ENCODE data around the gene GABBR1. TPM values are rescaled to one million over a fixed set of nuclear protein-coding genes. Genes with fewer than 3 reads are reported as not detected.

GABBR1 gene
- total and polyA plus RNA-seq, 2 of the 13 experiments (the other 11 are each of a cell fraction or from before 2014, with no cell fraction given), result 0.07 to 0.37 TPM

DNA sequence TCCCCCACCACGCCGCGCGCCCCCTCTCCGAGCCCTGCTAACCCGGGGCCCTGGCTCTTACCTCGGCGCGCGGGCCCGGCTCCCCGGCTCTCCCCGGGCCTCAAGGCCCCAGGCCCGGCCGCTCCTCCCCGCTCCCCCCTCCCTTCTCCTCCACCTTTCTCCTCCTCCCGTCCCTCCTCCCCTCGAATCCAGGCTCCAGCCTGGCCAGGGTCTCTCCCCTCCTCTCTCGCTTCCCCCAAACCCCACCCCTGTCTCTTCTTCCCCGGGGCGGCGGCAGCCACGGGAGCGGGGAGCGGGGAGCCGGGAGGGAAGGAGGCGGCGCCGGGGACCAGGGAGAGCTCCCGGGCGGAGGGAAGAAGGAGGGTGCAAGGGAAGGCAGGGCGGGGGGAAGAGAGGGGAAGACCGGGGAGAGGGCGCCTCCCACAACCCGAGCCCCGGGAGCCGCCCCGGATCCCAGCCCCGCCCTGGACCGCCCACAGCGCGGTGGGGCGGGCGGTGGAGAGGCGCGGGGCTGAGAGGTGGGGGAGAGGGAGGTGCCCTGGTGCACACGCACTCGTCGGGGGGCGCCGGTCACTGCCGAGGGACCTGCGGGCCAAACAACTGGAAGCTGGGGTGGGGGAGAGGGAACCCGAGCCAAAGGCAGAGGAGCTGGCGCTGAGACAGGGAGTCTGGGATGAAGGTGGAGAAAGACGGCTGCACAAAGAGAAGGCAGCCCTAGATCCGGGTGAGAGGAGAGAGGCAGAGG, at the start of gene GABBR1 (continued):
- TF ChIP-seq, protein P1, sequence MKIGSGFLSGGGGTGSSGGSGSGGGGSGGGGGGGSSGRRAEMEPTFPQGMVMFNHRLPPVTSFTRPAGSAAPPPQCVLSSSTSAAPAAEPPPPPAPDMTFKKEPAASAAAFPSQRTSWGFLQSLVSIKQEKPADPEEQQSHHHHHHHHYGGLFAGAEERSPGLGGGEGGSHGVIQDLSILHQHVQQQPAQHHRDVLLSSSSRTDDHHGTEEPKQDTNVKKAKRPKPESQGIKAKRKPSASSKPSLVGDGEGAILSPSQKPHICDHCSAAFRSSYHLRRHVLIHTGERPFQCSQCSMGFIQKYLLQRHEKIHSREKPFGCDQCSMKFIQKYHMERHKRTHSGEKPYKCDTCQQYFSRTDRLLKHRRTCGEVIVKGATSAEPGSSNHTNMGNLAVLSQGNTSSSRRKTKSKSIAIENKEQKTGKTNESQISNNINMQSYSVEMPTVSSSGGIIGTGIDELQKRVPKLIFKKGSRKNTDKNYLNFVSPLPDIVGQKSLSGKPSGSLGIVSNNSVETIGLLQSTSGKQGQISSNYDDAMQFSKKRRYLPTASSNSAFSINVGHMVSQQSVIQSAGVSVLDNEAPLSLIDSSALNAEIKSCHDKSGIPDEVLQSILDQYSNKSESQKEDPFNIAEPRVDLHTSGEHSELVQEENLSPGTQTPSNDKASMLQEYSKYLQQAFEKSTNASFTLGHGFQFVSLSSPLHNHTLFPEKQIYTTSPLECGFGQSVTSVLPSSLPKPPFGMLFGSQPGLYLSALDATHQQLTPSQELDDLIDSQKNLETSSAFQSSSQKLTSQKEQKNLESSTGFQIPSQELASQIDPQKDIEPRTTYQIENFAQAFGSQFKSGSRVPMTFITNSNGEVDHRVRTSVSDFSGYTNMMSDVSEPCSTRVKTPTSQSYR (CRISPR knock-in tag; IDR thresholded peaks at IDR 0.05; ENCODE audit: borderline replicate concordance), result no peak
- TF ChIP-seq SOX6 (IDR thresholded peaks at IDR 0.05) (no peak), SOX6 (CRISPR knock-in tag; IDR thresholded peaks at IDR 0.05) (no peak)

DNA sequence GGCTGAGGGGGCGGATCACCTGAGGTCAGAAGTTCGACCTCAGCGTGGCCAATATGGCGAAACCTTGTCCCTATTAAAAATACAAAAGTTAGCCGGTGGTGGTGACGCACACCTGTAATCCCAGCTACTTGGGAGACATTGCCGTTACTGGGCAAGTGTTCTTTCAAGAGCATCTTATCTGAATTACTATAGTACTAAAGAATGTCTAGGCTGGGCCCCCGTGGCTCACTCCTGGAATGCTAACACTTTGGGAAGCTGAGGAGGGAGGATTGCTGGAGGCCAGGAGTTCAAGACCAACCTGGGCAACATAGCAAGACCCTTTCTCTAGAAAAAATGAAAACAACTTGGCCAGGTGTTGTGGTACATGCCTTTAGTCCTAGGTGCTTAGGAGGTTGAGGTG, 48.8 kb upstream of the GABBR1 start:
- no peak for FAIRE-seq
- Histone ChIP-seq H2AFZ (ENCODE audit: low read length) (no peak overlapping the region), H4K20me1 (ENCODE audit: insufficient read depth, low read length) (no peaks in the 10 kb centered on the region), H3K4me3 (replicated peaks in 1 of 3; ENCODE audit: insufficient read depth in 1 of 3, low read depth in 2 of 3, low read length in 3 of 3) (no peak overlapping the region), H3K36me3 (replicated peaks in 1 of 2; ENCODE audit: control insufficient read depth in 1 of 2, insufficient read depth in 2 of 2, low read length in 2 of 2) (no peaks in the 10 kb centered on the region), H3K79me2 (ENCODE audit: insufficient read depth, low read length) (no peaks in the 10 kb centered on the region), H3K4me1 (ENCODE audit: insufficient read depth, low read length) (no peaks in the 10 kb centered on the region), H3K9me3 (ENCODE audit: low read length) (no peaks in the 10 kb centered on the region), H3K27me3 (ENCODE audit: control insufficient read depth in 1 of 2, insufficient read depth in 2 of 2, low read length in 2 of 2) (no peaks in the 10 kb centered on the region; a peak in 1 of 5 replicates), H3K27ac (ENCODE audit: extremely low read length, insufficient read depth, low read length) (no peak overlapping the region), H3K9ac (ENCODE audit: insufficient read depth, low read depth, low read length) (no peak overlapping the region), H3K4me2 (ENCODE audit: low read depth, low read length) (no peak overlapping the region)
- 44% methylated on average over 8 of the region's 8 CpGs for WGBS (ENCODE audit: low lambda C conversion rate)
- intact Hi-C loops (cut with micrococcal nuclease; ENCODE audit: unreplicated experiment), result no loop called here
- no peak for ATAC-seq
- CTCF ChIA-PET (ENCODE audit: low intra/inter-chr PET ratio, low total read pairs), result no interaction called here
- no TSS peak for BruUV-seq (replicated peaks)
- POLR2A ChIA-PET, result no interaction called here
- in situ Hi-C loops (cut with HindIII; ENCODE audit: extremely low pct_ligation_motif_present, low pct_unique_long_range_greater_than_20kb), result no loop called here
- no peak for DNase-seq (ENCODE audit: low spot score)
- TF ChIP-seq SRY (CRISPR knock-in tag; IDR thresholded peaks at IDR 0.05) (no peak), POGZ (CRISPR knock-in tag; IDR thresholded peaks at IDR 0.05) (no peak), HOXA9 (CRISPR knock-in tag; IDR thresholded peaks at IDR 0.05; ENCODE audit: borderline replicate concordance) (no peak), TCF12 (IDR thresholded peaks at IDR 0.05) (no peak), TCF12 (CRISPR knock-in tag; IDR thresholded peaks at IDR 0.05) (no peak), IKZF4 (CRISPR knock-in tag; IDR thresholded peaks at IDR 0.05; ENCODE audit: borderline replicate concordance, low read depth, not compliant biosample characterization) (no peak), ZFP36L1 (CRISPR knock-in tag; IDR thresholded peaks at IDR 0.05) (no peak), ZKSCAN1 (IDR thresholded peaks at IDR 0.05; ENCODE audit: low read length) (no peak), PHF5A (CRISPR knock-in tag; IDR thresholded peaks at IDR 0.05; ENCODE audit: low read depth, unreplicated experiment) (no peak)
- TF ChIP-seq, protein P2, sequence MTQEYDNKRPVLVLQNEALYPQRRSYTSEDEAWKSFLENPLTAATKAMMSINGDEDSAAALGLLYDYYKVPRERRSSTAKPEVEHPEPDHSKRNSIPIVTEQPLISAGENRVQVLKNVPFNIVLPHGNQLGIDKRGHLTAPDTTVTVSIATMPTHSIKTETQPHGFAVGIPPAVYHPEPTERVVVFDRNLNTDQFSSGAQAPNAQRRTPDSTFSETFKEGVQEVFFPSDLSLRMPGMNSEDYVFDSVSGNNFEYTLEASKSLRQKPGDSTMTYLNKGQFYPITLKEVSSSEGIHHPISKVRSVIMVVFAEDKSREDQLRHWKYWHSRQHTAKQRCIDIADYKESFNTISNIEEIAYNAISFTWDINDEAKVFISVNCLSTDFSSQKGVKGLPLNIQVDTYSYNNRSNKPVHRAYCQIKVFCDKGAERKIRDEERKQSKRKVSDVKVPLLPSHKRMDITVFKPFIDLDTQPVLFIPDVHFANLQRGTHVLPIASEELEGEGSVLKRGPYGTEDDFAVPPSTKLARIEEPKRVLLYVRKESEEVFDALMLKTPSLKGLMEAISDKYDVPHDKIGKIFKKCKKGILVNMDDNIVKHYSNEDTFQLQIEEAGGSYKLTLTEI (CRISPR knock-in tag; conservative IDR thresholded peaks at IDR 0.05), result no peak
- TF ChIP-seq, protein P3, sequence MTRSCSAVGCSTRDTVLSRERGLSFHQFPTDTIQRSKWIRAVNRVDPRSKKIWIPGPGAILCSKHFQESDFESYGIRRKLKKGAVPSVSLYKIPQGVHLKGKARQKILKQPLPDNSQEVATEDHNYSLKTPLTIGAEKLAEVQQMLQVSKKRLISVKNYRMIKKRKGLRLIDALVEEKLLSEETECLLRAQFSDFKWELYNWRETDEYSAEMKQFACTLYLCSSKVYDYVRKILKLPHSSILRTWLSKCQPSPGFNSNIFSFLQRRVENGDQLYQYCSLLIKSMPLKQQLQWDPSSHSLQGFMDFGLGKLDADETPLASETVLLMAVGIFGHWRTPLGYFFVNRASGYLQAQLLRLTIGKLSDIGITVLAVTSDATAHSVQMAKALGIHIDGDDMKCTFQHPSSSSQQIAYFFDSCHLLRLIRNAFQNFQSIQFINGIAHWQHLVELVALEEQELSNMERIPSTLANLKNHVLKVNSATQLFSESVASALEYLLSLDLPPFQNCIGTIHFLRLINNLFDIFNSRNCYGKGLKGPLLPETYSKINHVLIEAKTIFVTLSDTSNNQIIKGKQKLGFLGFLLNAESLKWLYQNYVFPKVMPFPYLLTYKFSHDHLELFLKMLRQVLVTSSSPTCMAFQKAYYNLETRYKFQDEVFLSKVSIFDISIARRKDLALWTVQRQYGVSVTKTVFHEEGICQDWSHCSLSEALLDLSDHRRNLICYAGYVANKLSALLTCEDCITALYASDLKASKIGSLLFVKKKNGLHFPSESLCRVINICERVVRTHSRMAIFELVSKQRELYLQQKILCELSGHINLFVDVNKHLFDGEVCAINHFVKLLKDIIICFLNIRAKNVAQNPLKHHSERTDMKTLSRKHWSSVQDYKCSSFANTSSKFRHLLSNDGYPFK (CRISPR knock-in tag; IDR thresholded peaks at IDR 0.05; ENCODE audit: borderline replicate concordance), result no peak
